Breast epithelium (tissue), 3 donors: Measurements from ENCODE around the gene CADM2.

Experiments used
- CTCF ChIP-seq, 3 donors: fragments of 450-650 bp; IDR thresholded peaks; one replicate each; pipeline ENCODE4 v1.5.1; 2016 to 2017; ENCODE audit warnings: antibody characterized with exemption in 3 of 3, mild to moderate bottlenecking in 3 of 3, moderate library complexity in 3 of 3
- POLR2A ChIP-seq: fragments of 450-650 bp; IDR thresholded peaks from one replicate; pipeline ENCODE4 v1.6.1; 2016; ENCODE audit warnings: antibody characterized with exemption, mild to moderate bottlenecking, moderate library complexity

- TF ChIP-seq CTCF (IDR thresholded peaks at IDR 0.05) (no peak), POLR2A (no peak)
Observed at GRCh38 chr3:85979034-85979433, 1020.2 kb downstream of the CADM2 start.
